ENCODE data around the gene AATF. TPM values are rescaled to one million over a fixed set of nuclear protein-coding genes. Genes with fewer than 3 reads are reported as not detected.

AATF gene
- total and polyA plus RNA-seq, 9 of the 15 experiments (the other 6 are each of a cell fraction or from before 2014, with no cell fraction given), result 34.5 to 133 (median 90.1) TPM

DNA sequence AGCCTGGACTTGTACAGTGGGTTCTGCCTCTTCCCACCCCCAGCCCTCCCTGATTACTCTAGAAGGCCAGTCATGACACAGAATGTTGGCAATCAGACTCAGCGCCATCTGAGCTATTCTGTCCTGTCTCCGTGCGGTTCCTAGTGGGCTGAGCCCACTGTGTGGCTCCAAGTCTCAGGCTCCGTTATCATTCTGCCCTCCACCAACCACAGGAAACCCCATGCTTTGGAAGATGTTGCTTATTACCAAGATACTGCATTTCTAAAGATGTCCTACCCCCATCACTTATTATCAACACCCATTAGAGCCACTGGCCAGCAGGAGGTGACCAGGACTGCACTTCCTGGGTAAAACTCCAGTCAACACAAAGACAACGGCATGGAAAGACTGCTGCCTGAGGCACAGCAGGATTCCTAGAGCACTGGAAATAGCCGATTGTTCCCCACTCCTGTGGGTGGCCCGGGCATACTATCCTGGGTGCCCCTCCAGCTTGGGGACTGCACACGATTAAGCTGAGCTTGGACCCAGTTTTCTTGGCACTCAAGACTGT is 133.6 kb downstream of the AATF start:
- DNase-seq (ENCODE audit: extremely low read depth in 1 of 4, low spot score in 3 of 4) (no peak), ATAC-seq (peak; percentile 34), FAIRE-seq (no peak)
- H3K4me3 ChIP-seq, result no peak overlapping the region
- in situ Hi-C loops (cut with MboI) (no loop called here), intact Hi-C loops (cut with micrococcal nuclease) (no loop called here)
- TF ChIP-seq SMAD3 (CRISPR knock-in tag; conservative IDR thresholded peaks at IDR 0.05) (no peak), CEBPB (tag; IDR thresholded peaks at IDR 0.05) (no peak)
- TF ChIP-seq, protein P1, sequence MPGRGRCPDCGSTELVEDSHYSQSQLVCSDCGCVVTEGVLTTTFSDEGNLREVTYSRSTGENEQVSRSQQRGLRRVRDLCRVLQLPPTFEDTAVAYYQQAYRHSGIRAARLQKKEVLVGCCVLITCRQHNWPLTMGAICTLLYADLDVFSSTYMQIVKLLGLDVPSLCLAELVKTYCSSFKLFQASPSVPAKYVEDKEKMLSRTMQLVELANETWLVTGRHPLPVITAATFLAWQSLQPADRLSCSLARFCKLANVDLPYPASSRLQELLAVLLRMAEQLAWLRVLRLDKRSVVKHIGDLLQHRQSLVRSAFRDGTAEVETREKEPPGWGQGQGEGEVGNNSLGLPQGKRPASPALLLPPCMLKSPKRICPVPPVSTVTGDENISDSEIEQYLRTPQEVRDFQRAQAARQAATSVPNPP (IDR thresholded peaks at IDR 0.05; ENCODE audit: borderline replicate concordance, insufficient read depth, insufficient read length), result no peak
- TF ChIP-seq, protein P2, sequence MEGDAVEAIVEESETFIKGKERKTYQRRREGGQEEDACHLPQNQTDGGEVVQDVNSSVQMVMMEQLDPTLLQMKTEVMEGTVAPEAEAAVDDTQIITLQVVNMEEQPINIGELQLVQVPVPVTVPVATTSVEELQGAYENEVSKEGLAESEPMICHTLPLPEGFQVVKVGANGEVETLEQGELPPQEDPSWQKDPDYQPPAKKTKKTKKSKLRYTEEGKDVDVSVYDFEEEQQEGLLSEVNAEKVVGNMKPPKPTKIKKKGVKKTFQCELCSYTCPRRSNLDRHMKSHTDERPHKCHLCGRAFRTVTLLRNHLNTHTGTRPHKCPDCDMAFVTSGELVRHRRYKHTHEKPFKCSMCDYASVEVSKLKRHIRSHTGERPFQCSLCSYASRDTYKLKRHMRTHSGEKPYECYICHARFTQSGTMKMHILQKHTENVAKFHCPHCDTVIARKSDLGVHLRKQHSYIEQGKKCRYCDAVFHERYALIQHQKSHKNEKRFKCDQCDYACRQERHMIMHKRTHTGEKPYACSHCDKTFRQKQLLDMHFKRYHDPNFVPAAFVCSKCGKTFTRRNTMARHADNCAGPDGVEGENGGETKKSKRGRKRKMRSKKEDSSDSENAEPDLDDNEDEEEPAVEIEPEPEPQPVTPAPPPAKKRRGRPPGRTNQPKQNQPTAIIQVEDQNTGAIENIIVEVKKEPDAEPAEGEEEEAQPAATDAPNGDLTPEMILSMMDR (IDR thresholded peaks at IDR 0.05 in 2 of 3, conservative IDR thresholded peaks at IDR 0.05 in 1 of 3; ENCODE audit: insufficient read depth in 2 of 3, low read depth in 1 of 3, low read length in 3 of 3), result 0 out of 6 replicates have a peak, but pooled peaks of 1 of the 3 experiments have one; percentile 6
- TF ChIP-seq, protein P3, sequence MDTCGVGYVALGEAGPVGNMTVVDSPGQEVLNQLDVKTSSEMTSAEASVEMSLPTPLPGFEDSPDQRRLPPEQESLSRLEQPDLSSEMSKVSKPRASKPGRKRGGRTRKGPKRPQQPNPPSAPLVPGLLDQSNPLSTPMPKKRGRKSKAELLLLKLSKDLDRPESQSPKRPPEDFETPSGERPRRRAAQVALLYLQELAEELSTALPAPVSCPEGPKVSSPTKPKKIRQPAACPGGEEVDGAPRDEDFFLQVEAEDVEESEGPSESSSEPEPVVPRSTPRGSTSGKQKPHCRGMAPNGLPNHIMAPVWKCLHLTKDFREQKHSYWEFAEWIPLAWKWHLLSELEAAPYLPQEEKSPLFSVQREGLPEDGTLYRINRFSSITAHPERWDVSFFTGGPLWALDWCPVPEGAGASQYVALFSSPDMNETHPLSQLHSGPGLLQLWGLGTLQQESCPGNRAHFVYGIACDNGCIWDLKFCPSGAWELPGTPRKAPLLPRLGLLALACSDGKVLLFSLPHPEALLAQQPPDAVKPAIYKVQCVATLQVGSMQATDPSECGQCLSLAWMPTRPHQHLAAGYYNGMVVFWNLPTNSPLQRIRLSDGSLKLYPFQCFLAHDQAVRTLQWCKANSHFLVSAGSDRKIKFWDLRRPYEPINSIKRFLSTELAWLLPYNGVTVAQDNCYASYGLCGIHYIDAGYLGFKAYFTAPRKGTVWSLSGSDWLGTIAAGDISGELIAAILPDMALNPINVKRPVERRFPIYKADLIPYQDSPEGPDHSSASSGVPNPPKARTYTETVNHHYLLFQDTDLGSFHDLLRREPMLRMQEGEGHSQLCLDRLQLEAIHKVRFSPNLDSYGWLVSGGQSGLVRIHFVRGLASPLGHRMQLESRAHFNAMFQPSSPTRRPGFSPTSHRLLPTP (IDR thresholded peaks at IDR 0.05; ENCODE audit: borderline replicate concordance, extremely low read depth, insufficient read length), result no peak
- no peaks in the 10 kb centered on the region for H3K79me2 ChIP-seq (ENCODE audit: control insufficient read depth, insufficient read depth, low read length)
- H3K9ac ChIP-seq (ENCODE audit: insufficient read depth in 1 of 2, low read depth in 2 of 2, low read length in 2 of 2), result no peak overlapping the region
- BruUV-seq (replicated peaks), result no TSS peak
- ChIA-PET POLR2A (interaction anchor here (1.5 to 1.6 kb wide), 2 partner anchors 11 to 16 kb away, joined by 4 to 5 read pairs; no protein-coding TSS in a partner anchor), CTCF (ENCODE audit: low intra/inter-chr PET ratio) (no interaction called here)
- no peaks in the 10 kb centered on the region for H3K9me1 ChIP-seq (ENCODE audit: control insufficient read depth, insufficient read depth, low read length)
- H2AFZ ChIP-seq (ENCODE audit: low read depth, low read length), result no peak overlapping the region
- no peak overlapping the region for H3K4me2 ChIP-seq (ENCODE audit: insufficient read depth, low read length)
- H4K20me1 ChIP-seq (replicated peaks; ENCODE audit: control insufficient read depth, insufficient read depth, low read length), result no peaks in the 10 kb centered on the region
- no peaks in the 10 kb centered on the region for H3K27me3 ChIP-seq (ENCODE audit: control insufficient read depth in 2 of 2, insufficient read depth in 2 of 2, low read length in 2 of 2)
- no peaks in the 10 kb centered on the region; a peak in 1 of 5 replicates for H3K4me1 ChIP-seq (replicated peaks in 1 of 2; ENCODE audit: control insufficient read depth in 2 of 2, insufficient read depth in 2 of 2, low read length in 2 of 2)
- no peak overlapping the region for H3K27ac ChIP-seq (ENCODE audit: extremely low read depth, low read depth, low read length)
- WGBS (ENCODE audit: insufficient coverage, low coverage, missing lambda C conversion rate), result 50% methylated on average over 5 of the region's 8 CpGs
- H3K36me3 ChIP-seq (ENCODE audit: control insufficient read depth, insufficient read depth, low read length), result peaks cover 30% of the 10 kb centered on the region; the same call in 2 of the 3 replicates
- H3K9me3 ChIP-seq (replicated peaks; ENCODE audit: control insufficient read depth, insufficient read depth, low read depth, low read length), result no peaks in the 10 kb centered on the region
